ENCODE data around the gene ABLIM1. TPM values are rescaled to one million over a fixed set of nuclear protein-coding genes. Genes with fewer than 3 reads are reported as not detected.
"Not testable (repeated sequence)": the region's sequence is repeated elsewhere in the genome, so short reads cannot be mapped to it uniquely, and the experiment has no call there.

Gene ABLIM1
- total and polyA plus RNA-seq, 8 donors: 28.1 to 276 (median 92.9) TPM

GRCh38 chr10:114698271-114699061 is 40.4 kb upstream of the ABLIM1 start:
- H3K4me3 ChIP-seq: no peak overlapping the region
- H3K4me1 ChIP-seq: peaks cover 0 to 8% (median under 1%) of the 10 kb centered on the region in 4 donors
- H3K36me3 ChIP-seq: no peaks in the 10 kb centered on the region
- intact Hi-C loops (cut with DNase I; ENCODE audit: low total_unique reads): loop anchor here (10.0 kb wide), 1 partner anchor 144 kb away; no protein-coding TSS in a partner anchor
- no peaks in the 10 kb centered on the region for H3K27me3 ChIP-seq
- DNase-seq: no peak
- H3K27ac ChIP-seq: no peak overlapping the region
- TF ChIP-seq POLR2A (IDR thresholded peaks at IDR 0.05): no peak
- TF ChIP-seq EP300 (IDR thresholded peaks at IDR 0.05): no peak
- TF ChIP-seq CTCF (IDR thresholded peaks at IDR 0.05): no peak
- no peak for TF ChIP-seq POLR2AphosphoS5 (IDR thresholded peaks at IDR 0.05)
- H3K9me3 ChIP-seq: no peaks in the 10 kb centered on the region

GRCh38 chr10:114697061-114697598 is 39.1 kb upstream of the ABLIM1 start:
- intact Hi-C loops (cut with DNase I; ENCODE audit: low total_unique reads): loop anchor here (10.0 kb wide), 1 partner anchor 142 kb away; no protein-coding TSS in a partner anchor
- no peak overlapping the region for H3K4me3 ChIP-seq
- no peak overlapping the region for H3K27ac ChIP-seq
- H3K4me1 ChIP-seq: peaks cover 0 to 8% (median 0%) of the 10 kb centered on the region in 4 donors
- 81 to 96% (median 89%) methylated on average over 10 of the region's 10 CpGs for WGBS, 5 donors
- no peak for DNase-seq
- TF ChIP-seq EP300 (IDR thresholded peaks at IDR 0.05): no peak
- TF ChIP-seq POLR2AphosphoS5 (IDR thresholded peaks at IDR 0.05): no peak
- TF ChIP-seq CTCF (IDR thresholded peaks at IDR 0.05): no peak
- TF ChIP-seq POLR2A (IDR thresholded peaks at IDR 0.05): no peak
- no peaks in the 10 kb centered on the region for H3K27me3 ChIP-seq
- H3K36me3 ChIP-seq: no peaks in the 10 kb centered on the region
- H3K9me3 ChIP-seq: no peaks in the 10 kb centered on the region

- H3K4me1 ChIP-seq, DNase-seq, H3K27me3 ChIP-seq, H3K9me3 ChIP-seq, H3K4me3 ChIP-seq, H3K27ac ChIP-seq, H3K36me3 ChIP-seq: not testable (repeated sequence)
- intact Hi-C loops (cut with DNase I; ENCODE audit: low total_unique reads): loop anchor here (10.0 kb wide), 1 partner anchor 142 kb away; no protein-coding TSS in a partner anchor
These were observed 38.2 kb upstream of the ABLIM1 start for GRCh38 chr10:114696301-114696700.

GRCh38 chr10:114694752-114695151 is 36.7 kb upstream of the ABLIM1 start:
- Histone ChIP-seq H3K4me1 (peaks cover 0 to 8% (median 0%) of the 10 kb centered on the region in 4 donors), H3K4me3 (no peak overlapping the region), H3K27me3 (no peaks in the 10 kb centered on the region), H3K9me3 (no peaks in the 10 kb centered on the region), H3K27ac (no peak overlapping the region), H3K36me3 (no peaks in the 10 kb centered on the region)
- peak; percentile 42 to 44 for DNase-seq
- intact Hi-C loops (cut with DNase I; ENCODE audit: low total_unique reads): loop anchor here (10.0 kb wide), 1 partner anchor 140 kb away; no protein-coding TSS in a partner anchor
- WGBS, 5 donors: 51 to 59% (median 56%) methylated on average over 8 of the region's 8 CpGs
- TF ChIP-seq POLR2A (IDR thresholded peaks at IDR 0.05): no peak
- TF ChIP-seq CTCF (IDR thresholded peaks at IDR 0.05): peak in 3 of 7 experiments; percentile 18 to 46 (median 24)

GRCh38 chr10:114694062-114694461 is 36.0 kb upstream of the ABLIM1 start:
- 49 to 65% (median 59%) methylated on average over 3 of the region's 3 CpGs for WGBS, 5 donors
- Histone ChIP-seq H3K27ac (no peak overlapping the region), H3K9me3 (no peaks in the 10 kb centered on the region), H3K36me3 (no peaks in the 10 kb centered on the region), H3K4me3 (no peak overlapping the region), H3K4me1 (peaks cover 0 to 8% (median 0%) of the 10 kb centered on the region in 4 donors), H3K27me3 (no peaks in the 10 kb centered on the region)
- DNase-seq: no peak
- TF ChIP-seq POLR2A (IDR thresholded peaks at IDR 0.05): no peak
- TF ChIP-seq CTCF (IDR thresholded peaks at IDR 0.05): no peak
- no peak for TF ChIP-seq EP300 (IDR thresholded peaks at IDR 0.05)
- TF ChIP-seq POLR2AphosphoS5 (IDR thresholded peaks at IDR 0.05): no peak
- intact Hi-C loops (cut with DNase I; ENCODE audit: low total_unique reads): loop anchor here (10.0 kb wide), 1 partner anchor 139 kb away; no protein-coding TSS in a partner anchor
